Lung (tissue), 12 donors: ENCODE measurements around the gene PIK3CD. TPM values are rescaled to one million over a fixed set of nuclear protein-coding genes. Genes with fewer than 3 reads are reported as not detected.
"Not testable (repeated sequence)": the region's sequence is repeated elsewhere in the genome, so short reads cannot be mapped to it uniquely, and the experiment has no call there.

Source experiments
- ATAC-seq: fragments of 200-7000 bp; cut with Tn5 transposase; one replicate; pipeline ENCODE4 v1.9.1; 2020; ENCODE audit warnings: moderate number of reproducible peaks; ENCODE audit not compliant: insufficient read depth, low FRiP score
- DNase-seq, 3 donors: peaks; one replicate each; pipeline ENCODE4 v3.0.0-alpha.2; 2013 to 2017
- H3K27ac ChIP-seq, 2 donors: one replicate each; pipeline ENCODE4 v1.5.1; 2013; ENCODE audit warnings: mild to moderate bottlenecking in 2 of 2, moderate library complexity in 2 of 2, control low read depth in 1 of 2, inconsistent platforms in 1 of 2, low read depth in 1 of 2, low read length in 1 of 2
- H3K27me3 ChIP-seq, 3 donors: one replicate each; pipeline ENCODE4 v1.5.1; 2013; ENCODE audit warnings: low read length in 2 of 3; ENCODE audit not compliant: control insufficient read depth in 3 of 3, insufficient read depth in 3 of 3
- H3K36me3 ChIP-seq, 4 donors: one replicate each; pipeline ENCODE4 v1.5.1; 2013; ENCODE audit warnings: low read length in 4 of 4, mild to moderate bottlenecking in 1 of 4, moderate library complexity in 1 of 4; ENCODE audit not compliant: control insufficient read depth in 4 of 4, insufficient read depth in 4 of 4
- H3K4me1 ChIP-seq, 5 donors: one replicate each; pipeline ENCODE4 v1.5.1; 2013; ENCODE audit warnings: low read length in 5 of 5, mild to moderate bottlenecking in 2 of 5, moderate library complexity in 1 of 5; ENCODE audit not compliant: control insufficient read depth in 5 of 5, insufficient read depth in 5 of 5
- H3K4me3 ChIP-seq: one replicate; pipeline ENCODE4 v1.5.1; 2013; ENCODE audit warnings: mild to moderate bottlenecking, control low read depth, moderate library complexity
- H3K9ac ChIP-seq, 2 donors: one replicate each; pipeline ENCODE4 v1.5.1; 2013; ENCODE audit warnings: low read length in 2 of 2, control low read depth in 1 of 2; ENCODE audit not compliant: insufficient read depth in 1 of 2
- H3K9me3 ChIP-seq, 4 donors: one replicate each; pipeline ENCODE4 v1.5.1; 2013; ENCODE audit warnings: low read length in 3 of 4, mild to moderate bottlenecking in 1 of 4, moderate library complexity in 1 of 4; ENCODE audit not compliant: control insufficient read depth in 4 of 4, insufficient read depth in 3 of 4
- CTCF ChIP-seq: IDR thresholded peaks from 2 replicates; pipeline ENCODE4 v1.5.1; 2012; ENCODE audit warnings: mild to moderate bottlenecking; ENCODE audit errors: control extremely low read depth, extremely low read depth
- WGBS, 2 donors: extraction: QIAGEN DNeasy Blood & Tissue Kit; methylation state at CpG; one replicate each; pipeline ENCODE4 v1.1.7; 2013; 5-methylcytosine and 5-hydroxymethylcytosine counted together
- polyA plus RNA-seq, 2 donors: library from polyadenylated mRNA; stranded (reverse); fragments of 200-250 nt; gene quantifications; one replicate each; pipeline ENCODE4 v1.2.1, GENCODE V29; 2013
- total RNA-seq, 2 donors: library from RNA; depleted of rRNA in 1 of 2; stranded (reverse); fragments of >200 nt in 1 of 2; gene quantifications; one replicate each; pipeline ENCODE4 v1.2.1, GENCODE V29; 2014 to 2021
- donor health status: control.
- donor health status: control.
- donor health status: Bipolar disorder and iron deficiency.
- donor health status: healthy.
- donor health status: DM: yes; HTN: yes; CAD: no.

PIK3CD gene
- total and polyA plus RNA-seq, 4 donors = 7.8 to 29.6 (median 21.8) TPM

GRCh38 chr1:9737671-9738070 lies 86.1 kb downstream of the PIK3CD start:
- no peak overlapping the region for H3K27ac ChIP-seq
- H3K9me3 ChIP-seq = no peaks in the 10 kb centered on the region
- 93 to 94% methylated on average over 10 of the region's 10 CpGs for WGBS, 2 donors
- no peak overlapping the region for H3K9ac ChIP-seq
- DNase-seq (no peak), ATAC-seq (no peak)
- no peak overlapping the region for H3K4me3 ChIP-seq
- TF ChIP-seq CTCF = no peak
- no peaks in the 10 kb centered on the region for H3K27me3 ChIP-seq
- H3K4me1 ChIP-seq = no peaks in the 10 kb centered on the region
- peaks cover 25 to 55% (median 43%) of the 10 kb centered on the region in 4 donors for H3K36me3 ChIP-seq

- Histone ChIP-seq H3K9me3 (no peaks in the 10 kb centered on the region), H3K27me3 (no peaks in the 10 kb centered on the region), H3K36me3 (peaks cover 18 to 33% (median 29%) of the 10 kb centered on the region in 4 donors), H3K4me1 (no peaks in the 10 kb centered on the region), H3K27ac (no peak overlapping the region), H3K9ac (no peak overlapping the region), H3K4me3 (no peak overlapping the region)
- DNase-seq (no peak), ATAC-seq (no peak)
- TF ChIP-seq CTCF = no peak
- WGBS, 2 donors = 94 to 97% methylated on average over 28 of the region's 28 CpGs
These were observed 92.7 kb downstream of the PIK3CD start for GRCh38 chr1:9744106-9744799.

DNA sequence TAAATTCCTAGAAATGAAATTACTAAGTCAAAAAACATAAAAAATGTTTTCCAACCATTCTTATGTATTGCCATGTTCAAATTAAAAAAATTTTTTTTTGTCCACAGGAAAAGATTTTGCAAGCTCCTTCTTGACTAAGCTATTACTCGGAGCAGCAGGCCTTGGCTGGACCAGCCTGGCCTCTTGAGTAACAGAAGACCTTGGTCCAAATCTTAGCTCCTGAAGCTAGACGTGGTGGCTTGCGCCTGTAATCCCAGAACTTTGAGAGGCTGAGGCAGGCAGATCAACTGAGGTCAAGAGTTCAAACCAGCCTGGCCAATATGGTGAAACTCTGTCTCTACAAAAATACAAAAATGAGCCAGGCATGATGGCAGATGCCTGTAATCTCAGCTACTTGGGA lies 94.7 kb downstream of the PIK3CD start:
- ATAC-seq (no peak), DNase-seq (no peak)
- H3K9me3 ChIP-seq = no peaks in the 10 kb centered on the region
- no peaks in the 10 kb centered on the region for H3K4me1 ChIP-seq
- no peak overlapping the region for H3K4me3 ChIP-seq
- no peak overlapping the region for H3K9ac ChIP-seq
- 61 to 69% methylated on average over 3 of the region's 3 CpGs for WGBS, 2 donors
- H3K27ac ChIP-seq = no peak overlapping the region
- TF ChIP-seq CTCF = no peak
- peaks cover 11 to 29% (median 28%) of the 10 kb centered on the region in 4 donors for H3K36me3 ChIP-seq
- no peaks in the 10 kb centered on the region for H3K27me3 ChIP-seq

- H3K4me3 ChIP-seq = no peak overlapping the region
- H3K4me1 ChIP-seq = no peaks in the 10 kb centered on the region
- no peak for TF ChIP-seq CTCF
- 71 to 78% methylated on average over 7 of the region's 7 CpGs for WGBS, 2 donors
- no peaks in the 10 kb centered on the region for H3K27me3 ChIP-seq
- ATAC-seq (no peak), DNase-seq (no peak)
- no peaks in the 10 kb centered on the region for H3K9me3 ChIP-seq
- no peak overlapping the region for H3K27ac ChIP-seq
- no peak overlapping the region for H3K9ac ChIP-seq
- H3K36me3 ChIP-seq = peaks cover 11 to 32% (median 31%) of the 10 kb centered on the region in 4 donors
These were observed 95.1 kb downstream of the PIK3CD start for GRCh38 chr1:9746651-9747050.

DNA sequence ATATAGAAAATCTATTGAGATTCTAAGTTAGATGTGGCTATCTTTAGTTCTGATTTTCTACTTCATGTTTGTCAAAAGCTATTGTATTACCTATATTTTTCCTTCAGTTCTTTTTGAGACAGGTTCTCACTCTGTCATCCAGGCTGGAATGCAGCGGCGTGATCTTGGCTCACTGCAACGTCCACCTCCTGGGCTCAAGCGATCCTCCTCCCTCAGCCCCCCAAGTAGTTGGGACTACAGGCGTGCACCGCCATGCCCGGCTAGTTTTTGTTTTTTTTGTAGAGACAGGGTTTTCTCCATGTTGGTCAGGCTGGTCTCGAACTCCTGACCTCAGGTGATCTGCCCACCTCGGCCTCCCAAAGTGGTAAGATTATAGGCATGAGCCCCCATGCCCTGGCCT lies 96.9 kb downstream of the PIK3CD start:
- not testable (repeated sequence) for H3K4me3 ChIP-seq, ATAC-seq, H3K4me1 ChIP-seq, DNase-seq, H3K27me3 ChIP-seq, H3K9me3 ChIP-seq, H3K9ac ChIP-seq, H3K27ac ChIP-seq
- peaks cover 6 to 30% (median 25%) of the 10 kb centered on the region in 4 donors for H3K36me3 ChIP-seq
- WGBS, 2 donors = 93 to 95% methylated on average over 9 of the region's 9 CpGs
